Head of caudate nucleus (tissue), 42 donors: ENCODE results near the gene ATRAID.
"Not testable (repeated sequence)": the region's sequence is repeated elsewhere in the genome, so short reads cannot be mapped to it uniquely, and the experiment has no call there.

Experiments
- DNase-seq, 42 donors: peaks; one replicate each; pipeline versions ENCODE4 v3.0.0 to v3.0.0-alpha.2; 2020 to 2021; ENCODE audit warnings: mixed read lengths in 7 of 42
- intact Hi-C: fragments of 100-400 bp; cut with DNase I; formaldehyde crosslinking; loops from one replicate; pipeline ENCODE4 v1.15.0; 2022

Gene ATRAID

DNA sequence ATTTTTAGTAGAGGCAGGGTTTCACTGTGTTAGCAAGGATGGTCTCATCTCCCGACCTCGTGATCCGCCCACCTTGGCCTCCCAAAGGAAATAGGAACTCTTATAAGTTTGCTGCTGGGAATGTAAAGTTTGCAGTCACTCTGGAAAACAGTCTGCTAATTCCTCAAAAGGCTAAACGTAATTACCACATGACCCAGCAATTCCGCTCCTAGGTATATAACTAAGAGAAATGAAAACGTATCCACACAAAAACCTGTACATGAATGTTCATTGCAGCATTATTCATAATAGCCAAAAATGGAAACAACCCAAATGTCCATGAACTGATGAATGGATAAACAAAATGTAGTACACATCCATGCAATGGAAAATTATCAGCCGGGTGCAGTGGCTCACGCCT is 21.9 kb upstream of the ATRAID start:
- intact Hi-C loops: no loop called here
- no peak for DNase-seq

- DNase-seq: peak in 29 of 42 donors; percentile 10 to 73 (median 45)
Observed at GRCh38 chr2:27191070-27191829, 20.6 kb upstream of the ATRAID start.

DNA sequence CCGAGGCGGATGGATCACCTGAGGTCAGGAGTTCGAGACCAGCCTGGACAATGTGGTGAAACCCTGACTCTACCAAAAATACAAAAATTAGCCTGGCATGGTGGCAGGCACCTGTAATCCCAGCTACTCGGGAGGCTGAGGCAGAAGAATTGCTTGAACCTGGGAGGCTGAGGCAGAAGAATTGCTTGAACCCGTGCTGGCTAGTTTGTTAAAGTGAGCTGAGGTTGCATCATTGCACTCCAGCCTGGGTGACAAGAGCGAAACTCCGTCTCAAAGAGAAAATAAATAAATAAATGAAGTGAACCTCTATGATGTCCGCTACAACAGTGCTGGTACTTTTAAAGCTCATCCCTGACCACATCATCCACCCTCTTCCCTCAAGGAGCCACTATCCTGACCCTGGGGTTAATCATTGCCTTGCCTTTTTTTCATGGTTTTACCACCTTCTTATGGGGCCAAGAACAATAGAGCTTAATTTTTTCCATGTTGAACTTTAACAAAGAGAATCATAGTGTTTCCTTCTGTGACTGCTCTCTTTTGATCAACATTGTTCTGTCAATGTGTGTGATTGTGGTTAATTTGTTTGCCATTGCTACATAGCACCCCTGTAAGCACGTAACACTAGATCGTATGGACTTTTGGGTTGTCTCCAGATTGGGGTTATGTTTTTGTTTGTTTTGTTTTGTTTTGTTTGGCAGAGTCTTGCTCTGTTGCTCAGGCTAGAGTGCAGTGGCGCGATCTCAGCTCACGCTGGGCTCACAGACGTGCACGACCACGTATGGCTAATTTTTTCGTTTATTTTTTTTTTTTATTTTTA is 17.1 kb upstream of the ATRAID start:
- intact Hi-C loops: no loop called here
- DNase-seq: no peak

More at GRCh38 chr2:27191070-27191829, 20.6 kb upstream of the ATRAID start:
- intact Hi-C loops: no loop called here

GRCh38 chr2:27195799-27196198 is 16.0 kb upstream of the ATRAID start:
- DNase-seq, intact Hi-C loops: not testable (repeated sequence)

- peak in 1 of 42 donors; percentile 30 for DNase-seq
- intact Hi-C loops: not testable (repeated sequence)
Observed at GRCh38 chr2:27198068-27198467, 13.8 kb upstream of the ATRAID start.

- DNase-seq: peak in 1 of 42 donors; percentile 27
- intact Hi-C loops: no loop called here
Observed at GRCh38 chr2:27198627-27199026, 13.2 kb upstream of the ATRAID start.

DNA sequence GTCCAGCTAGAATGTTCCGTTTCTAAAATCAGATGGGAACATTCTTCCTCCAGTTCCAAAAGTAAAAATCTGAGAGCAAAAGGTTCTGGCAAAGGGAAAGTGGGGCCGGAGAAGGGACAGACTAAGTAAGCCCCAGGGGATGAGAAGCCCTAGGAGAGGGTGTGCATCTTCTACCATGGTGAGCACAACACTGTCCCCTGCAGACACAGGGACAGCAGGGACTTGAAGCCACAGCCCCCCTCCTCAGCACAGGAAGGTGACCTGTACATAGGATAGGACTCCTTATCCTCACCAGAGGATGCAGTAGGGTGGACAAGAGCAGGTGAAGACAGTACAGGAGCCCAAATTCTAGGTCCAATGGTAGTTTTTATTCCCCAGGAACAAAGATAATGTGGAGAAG is 12.6 kb upstream of the ATRAID start:
- intact Hi-C loops: no loop called here
- DNase-seq: no peak

- DNase-seq: no peak
- intact Hi-C loops: no loop called here
Observed at GRCh38 chr2:27201675-27202074, 10.2 kb upstream of the ATRAID start.

GRCh38 chr2:27202854-27203253 is 9.0 kb upstream of the ATRAID start:
- DNase-seq: peak in 34 of 42 donors; percentile 10 to 81 (median 41)
- intact Hi-C loops: no loop called here

GRCh38 chr2:27203741-27204140 is 8.1 kb upstream of the ATRAID start:
- no peak for DNase-seq
- intact Hi-C loops: no loop called here

GRCh38 chr2:27204566-27204965 is 7.3 kb upstream of the ATRAID start:
- intact Hi-C loops: no loop called here
- DNase-seq: peak in 1 of 42 donors; percentile 8

DNA sequence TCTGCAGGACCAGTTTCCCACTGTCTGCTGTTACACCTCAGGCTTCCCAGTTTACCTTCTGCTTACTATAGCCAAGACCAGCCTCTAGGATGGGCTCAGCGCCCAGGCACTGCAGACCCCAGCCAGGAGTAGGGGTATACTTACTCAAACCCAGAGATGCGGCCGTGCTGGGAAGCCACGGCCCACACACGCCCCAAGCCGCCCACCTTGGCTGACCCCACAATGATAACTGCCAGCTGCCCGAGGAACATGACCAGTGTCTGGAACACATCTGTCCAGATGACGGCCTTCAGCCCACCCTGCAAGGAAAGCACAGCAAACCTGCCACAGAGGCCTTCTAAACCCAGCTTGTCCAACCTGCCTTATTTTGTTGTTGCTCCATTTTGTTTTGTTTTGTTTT is 6.6 kb upstream of the ATRAID start:
- intact Hi-C loops: no loop called here
- DNase-seq: peak in 1 of 42 donors; percentile 4

DNA sequence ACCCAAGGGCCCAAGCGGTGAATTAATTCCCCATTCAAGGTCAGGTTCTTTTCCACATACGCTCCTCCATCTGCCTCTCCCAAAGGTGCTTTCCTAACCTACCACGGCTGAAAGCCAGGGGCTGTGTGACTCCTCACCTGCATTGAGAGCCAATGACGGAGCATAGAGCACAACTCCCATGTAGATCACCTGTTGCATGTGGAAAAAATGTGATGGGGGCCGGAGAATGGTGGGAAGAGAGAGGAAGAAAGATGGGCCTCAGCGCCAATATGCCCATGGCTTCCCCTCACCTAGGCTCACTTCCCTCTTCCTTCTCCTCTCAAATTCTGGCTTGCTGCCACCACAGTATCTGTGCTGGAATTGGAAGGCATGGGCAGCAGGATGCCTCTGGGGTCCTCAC is 5.5 kb upstream of the ATRAID start:
- DNase-seq: peak in 1 of 42 donors; percentile 4
- intact Hi-C loops: no loop called here

- intact Hi-C loops: no loop called here
Observed at GRCh38 chr2:27208486-27209050, 3.3 kb upstream of the ATRAID start.

GRCh38 chr2:27209621-27210401 is 2.0 kb upstream of the ATRAID start:
- DNase-seq: peak in 1 of 42 donors; percentile 10
- intact Hi-C loops: loop anchor here (5.0 to 10.0 kb wide), 4 partner anchors 78 to 235 kb away; partner anchors contain the start of genes EIF2B4, MAPRE3, NRBP1 and PREB

More at GRCh38 chr2:27208486-27209050, 3.3 kb upstream of the ATRAID start:
- DNase-seq: peak in 1 of 42 donors; percentile 10

- DNase-seq: peak in 3 of 42 donors; percentile 12 to 49 (median 37)
- intact Hi-C loops: loop anchor here (5.0 to 10.0 kb wide), 4 partner anchors 79 to 237 kb away; partner anchors contain the start of genes EIF2B4, MAPRE3, NRBP1 and PREB
Observed at GRCh38 chr2:27211241-27211942, 449 bp upstream of the ATRAID start.

DNA sequence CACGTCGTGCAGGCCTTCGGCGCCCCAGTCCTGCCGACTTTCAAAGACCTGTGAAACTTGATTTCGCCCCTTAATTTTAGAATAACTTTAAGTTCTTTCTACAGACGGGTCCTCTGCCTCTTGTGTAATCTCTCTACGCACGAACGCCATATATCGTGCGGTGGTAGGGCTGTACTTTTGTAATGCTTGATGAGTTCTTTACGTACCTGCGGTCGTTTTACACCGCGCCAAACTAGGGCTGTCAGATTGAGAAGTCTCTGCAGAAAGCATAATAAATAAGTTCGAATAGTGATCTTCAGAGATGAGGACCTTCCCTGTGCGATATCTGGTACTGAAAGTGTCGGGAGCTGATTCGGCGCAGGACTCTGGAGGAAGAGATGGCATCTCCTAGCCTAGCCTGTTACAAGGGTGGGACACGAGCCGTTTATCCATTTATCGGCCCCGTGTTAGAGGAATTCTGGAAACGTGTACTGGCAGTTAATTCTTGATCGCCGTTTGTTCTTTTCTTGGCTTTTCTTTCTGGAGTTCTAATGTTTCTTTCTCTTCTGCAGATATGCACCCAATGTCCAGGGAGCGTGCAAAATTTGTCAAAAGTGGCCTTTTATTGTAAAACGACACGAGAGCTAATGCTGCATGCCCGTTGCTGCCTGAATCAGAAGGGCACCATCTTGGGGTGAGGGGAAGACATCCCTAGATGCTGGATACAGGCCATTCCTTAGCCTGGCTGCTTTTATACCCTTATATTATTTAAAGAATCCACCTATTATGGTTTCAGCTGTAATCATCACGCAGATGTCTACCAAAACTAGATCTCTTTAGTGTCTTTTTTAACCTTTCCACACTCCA is 1.0 kb downstream of the ATRAID start:
- peak in 15 of 42 donors; percentile 2 to 42 (median 16) for DNase-seq
- intact Hi-C loops: loop anchor here (5.0 to 10.0 kb wide), 4 partner anchors 81 to 238 kb away; partner anchors contain the start of genes EIF2B4, MAPRE3, NRBP1 and PREB
